Medulla oblongata (tissue), 1 donor: ENCODE data around the gene ABHD16A.
A peak's percentile ranks its signal among the peaks of the same experiment; 100 is the strongest.

Source experiments
- DNase-seq: peaks from one replicate; pipeline ENCODE4 v3.0.0-alpha.2; 2015; ENCODE audit errors: extremely low spot score

Gene ABHD16A

DNA sequence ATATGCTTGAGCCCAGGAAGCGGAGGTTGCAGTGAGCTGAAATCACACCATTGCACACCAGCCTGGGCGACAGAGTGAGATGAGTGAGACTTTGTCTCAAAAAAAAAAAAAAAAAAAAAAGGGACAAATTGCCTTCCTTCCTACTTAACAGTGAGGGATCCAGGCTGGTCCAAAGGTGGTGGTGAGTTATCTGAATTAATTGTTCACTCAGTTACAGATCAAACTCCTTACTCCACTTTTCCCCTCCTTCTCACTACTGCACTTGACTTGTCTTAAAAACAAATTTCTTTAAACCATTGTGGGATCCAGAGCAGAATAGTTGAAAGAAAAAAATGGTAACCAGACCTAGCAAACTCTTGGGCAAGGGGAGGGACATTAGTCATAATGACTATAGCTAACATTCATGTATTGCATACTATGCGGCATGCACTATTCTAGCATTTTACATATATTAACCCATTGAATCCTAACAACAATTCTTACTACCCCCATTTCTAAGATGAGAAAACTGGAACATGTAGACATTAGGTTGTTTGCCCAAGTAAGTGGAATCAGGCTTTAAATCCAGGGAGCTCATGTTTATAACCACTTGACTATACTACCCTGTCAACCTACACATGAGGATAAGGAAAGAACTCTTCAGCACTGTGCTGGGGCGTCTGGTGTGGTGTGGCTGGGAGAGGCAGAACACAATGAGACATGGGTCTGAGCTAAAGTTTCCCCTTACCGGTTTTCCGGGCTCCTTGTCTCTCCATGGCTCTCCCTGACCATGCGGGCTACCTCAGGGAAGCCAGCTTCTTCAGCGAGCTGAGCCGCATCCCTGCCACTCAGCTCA is 39.8 kb downstream of the ABHD16A start:
- no peak for DNase-seq

DNA sequence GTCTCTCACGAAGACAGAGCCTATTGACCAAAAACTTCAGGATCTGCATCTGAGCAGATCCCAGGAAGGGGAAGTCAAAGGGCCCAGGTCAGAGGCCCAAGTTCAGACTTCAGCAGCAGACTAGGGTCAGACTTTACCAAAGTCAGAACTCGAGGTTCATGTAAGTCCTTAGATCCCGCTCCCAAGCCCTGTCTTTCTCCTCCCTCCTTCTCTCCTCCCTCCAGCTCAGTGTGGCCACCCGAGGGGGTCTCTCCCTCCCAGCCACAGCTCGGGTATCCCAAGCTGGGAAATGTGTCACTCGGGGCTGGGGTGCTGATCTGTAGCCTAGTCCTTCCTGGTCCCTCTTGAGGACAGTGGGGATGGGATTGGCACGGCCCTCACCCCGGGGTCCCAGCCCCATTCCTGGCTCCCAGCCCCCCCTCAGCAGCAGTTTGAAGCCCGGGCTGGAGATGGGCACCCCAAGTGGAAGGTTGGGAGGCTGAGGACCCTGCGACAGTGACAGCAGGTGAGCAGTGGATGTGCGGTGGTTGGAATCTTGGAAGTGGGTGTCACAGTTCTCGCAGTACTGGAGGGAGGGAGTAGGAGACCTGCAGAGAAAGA is 40.9 kb downstream of the ABHD16A start:
- DNase-seq, result no peak

DNA sequence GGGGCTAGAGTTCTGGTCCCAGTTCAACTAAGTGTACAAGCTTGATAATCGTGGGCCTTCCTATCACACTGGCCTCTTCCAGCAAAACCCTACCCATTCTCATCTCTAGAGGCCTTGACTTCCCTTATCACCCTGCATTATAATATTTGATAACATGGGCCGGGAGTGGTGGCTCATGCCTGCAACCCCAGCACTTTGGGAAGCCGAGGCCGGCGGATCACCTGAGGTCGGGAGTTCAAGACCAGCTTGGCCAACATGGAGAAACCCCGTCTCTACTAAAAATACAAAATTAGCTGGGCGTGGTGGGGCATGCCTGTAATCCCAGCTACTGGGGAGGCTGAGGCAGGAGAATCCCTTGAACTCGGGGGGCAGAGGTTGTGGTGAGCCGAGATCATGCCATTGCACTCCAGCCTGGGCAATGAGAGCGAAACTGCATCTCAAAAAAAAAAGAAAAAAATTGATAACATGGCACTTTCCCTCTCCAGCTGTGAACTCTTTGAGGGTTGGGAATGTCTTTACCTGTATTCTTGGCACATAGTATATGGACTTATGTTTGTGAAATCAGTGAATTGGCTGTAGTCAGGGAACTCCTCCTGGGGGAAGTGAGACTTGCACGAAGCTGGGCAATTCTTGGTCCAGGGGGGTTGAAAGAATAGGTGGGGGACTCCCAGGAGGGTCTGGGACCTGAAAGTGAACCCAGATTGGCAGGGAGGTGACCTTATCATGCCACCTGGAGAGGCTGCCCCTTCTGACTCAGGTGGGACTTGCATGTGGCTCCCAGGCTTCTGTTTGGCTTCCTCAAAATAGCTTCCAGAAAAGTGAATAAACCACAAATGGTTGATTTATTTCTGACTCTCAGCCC is 41.6 kb downstream of the ABHD16A start:
- DNase-seq, result no peak

DNA sequence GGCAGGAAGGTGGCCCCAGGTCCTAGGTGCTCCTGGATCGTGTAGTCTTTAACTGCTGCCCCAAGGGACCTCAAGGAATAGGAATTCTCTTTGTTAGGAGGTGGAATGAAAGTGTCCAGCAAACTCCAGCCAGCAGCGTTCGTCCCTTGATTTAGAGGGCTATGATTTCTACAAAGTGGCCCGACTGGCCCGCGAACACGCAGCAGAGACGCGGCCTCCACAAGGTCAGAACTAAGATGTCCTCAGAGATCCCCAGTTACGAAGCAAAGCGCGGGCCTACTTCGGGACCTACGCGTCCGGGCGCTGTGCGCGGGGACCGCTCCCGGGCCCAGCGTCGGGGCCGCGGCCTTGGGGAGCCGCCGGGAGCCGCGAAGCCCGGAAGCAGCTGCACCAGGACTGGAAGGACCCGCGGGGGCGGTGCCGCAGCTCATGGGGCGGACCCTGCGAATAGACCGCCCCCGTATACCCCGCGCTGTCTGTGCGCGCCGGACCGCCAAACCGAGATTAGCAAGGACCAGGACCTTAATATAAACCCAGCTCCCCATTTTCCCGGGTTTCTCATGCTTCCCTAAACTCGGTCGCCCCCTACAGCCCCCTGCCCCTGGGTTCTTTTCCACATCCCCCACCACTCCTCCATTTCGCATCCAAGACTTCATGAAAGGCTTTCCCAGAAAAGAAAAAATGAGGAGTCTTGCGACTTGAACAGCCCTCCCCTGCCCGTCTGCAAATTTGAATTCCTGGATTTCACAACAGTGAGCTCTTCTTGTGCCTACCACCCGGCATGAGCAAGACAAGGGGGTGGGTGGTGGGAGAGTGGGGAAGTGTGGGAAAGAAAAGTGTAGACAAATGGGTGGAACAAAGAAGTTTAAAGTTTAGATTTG is 42.5 kb downstream of the ABHD16A start, which contains the start of gene C6orf47:
C6orf47 (minus strand) TSS at position 398 of the 881 bp plus-strand sequence. CDS start 831 bp downstream, outside the sequence.
- DNase-seq, result peak; percentile 87

DNA sequence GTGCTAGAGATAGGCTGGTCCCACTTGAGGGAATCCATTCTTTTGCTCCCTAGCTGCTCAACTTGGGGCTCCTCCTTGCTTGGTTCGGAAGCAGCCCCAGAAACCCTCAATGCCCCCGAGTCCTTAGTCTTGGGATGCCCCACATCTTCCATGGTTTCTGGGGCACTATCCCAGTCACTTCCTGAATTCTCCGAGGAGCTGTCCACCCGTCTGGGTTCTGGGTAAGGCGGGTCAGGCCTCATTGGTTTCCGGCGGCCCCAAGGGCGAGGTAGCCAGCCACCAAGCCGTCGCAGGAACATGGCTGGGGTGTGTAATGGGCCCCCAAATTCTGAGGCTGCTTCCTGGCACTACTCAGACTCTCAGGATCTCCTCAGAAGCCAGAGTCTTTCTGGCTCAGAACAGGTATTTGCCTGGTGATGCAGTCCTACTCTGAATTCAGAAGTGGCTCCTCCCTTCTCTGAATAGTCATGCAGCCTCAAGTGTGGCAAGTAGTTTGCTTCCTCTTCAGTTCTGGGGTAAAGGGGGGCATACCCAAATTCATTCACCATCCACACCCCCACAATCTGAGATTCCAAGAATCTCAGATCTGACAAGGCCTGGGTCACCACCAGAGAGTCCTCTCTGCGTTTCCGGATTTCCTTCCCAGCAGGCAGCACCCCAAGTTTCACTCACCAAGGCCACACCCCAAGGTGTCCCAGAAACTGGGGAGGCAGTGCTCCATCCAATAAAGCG is 43.3 kb downstream of the ABHD16A start:
- peak; percentile 26 for DNase-seq

DNA sequence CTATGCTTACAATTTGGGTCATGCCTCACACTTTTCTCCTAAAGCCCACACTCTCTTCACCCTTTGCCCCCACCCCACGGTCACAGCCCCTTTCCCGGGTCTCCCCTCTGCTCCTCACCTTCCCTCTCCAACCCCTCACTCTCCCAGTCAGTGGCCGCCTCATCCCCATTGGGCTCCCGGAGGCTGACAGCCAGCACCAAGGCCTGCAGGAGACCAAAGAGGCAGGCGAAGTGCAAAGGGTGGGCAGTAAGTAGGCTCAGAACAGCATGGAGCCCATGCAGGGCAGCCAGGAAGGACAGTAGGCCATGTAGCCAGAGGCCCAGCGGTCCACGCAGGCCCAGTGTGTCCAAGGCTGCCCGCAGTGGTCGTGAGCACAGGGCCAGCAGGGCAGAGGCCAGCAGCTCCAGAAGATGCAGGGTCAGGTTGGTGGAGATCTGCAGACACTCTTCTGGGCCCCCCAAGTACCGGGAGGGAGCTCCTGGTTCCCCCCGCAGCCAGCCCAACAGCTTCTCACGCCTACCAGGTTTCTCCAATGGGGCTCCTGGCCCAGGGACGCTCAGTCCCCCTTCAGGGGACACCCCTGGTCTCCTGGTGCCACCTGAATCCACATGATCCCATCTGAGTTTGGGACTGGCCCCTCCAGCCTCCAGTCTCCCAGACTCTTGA is 44.0 kb downstream of the ABHD16A start:
- no peak for DNase-seq

DNA sequence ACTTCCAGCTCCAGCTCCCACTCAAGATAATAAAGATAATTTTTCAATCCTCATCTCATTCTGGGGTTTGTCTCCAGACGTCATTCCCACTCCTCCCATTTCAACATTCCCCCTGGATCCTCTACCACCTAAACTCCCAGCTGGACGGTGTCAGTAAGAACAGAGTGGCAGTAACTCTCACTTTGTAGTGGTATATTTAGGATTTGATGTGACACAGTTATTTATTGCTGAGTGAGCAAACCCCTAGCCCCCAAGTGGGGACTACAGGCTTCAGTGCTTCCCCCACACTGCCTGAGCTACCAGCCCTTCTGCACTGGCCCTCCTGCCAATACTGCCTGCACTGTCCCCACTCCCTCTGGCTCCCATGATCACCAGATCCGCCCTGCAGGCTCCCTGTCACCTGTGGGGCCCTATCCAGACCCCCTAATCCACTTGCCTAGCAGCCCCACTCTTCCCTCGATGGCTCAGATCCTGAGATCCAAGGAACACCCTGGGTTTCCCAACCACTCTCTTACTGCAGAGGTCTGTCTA is 44.9 kb downstream of the ABHD16A start:
- no peak for DNase-seq

DNA sequence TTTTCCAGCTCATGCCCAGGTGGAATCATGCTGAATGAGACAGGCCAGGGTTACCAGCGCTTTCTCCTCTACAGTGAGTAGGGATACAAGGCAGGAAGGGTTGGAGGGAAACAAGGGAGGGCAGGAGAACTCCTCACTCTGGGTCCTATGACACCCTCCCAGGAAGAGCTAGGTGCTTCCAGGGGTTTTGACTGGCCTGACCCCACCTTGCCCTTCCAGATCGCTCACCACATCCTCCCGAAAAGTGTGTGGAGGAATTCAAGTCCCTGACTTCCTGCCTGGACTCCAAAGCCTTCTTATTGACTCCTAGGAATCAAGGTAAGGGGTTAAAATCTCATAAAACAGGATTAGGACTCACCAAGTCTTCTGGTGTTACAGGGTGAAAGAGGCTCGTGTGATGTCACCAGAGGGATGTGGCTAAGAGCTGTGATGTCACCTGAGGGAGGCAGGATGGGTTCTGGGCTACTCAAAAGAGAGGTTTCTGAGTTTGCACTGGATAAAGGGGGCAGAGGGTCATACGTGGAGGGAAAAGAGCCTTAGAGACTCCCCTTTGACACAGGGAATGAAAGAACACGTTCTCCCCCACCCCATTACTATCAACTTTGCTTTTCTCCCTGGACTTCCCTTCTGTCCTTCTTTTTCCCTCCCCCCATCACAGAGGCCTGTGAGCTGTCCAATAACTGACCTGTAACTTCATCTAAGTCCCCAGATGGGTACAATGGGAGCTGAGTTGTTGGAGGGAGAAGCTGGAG is 45.5 kb downstream of the ABHD16A start:
- DNase-seq, result no peak

DNA sequence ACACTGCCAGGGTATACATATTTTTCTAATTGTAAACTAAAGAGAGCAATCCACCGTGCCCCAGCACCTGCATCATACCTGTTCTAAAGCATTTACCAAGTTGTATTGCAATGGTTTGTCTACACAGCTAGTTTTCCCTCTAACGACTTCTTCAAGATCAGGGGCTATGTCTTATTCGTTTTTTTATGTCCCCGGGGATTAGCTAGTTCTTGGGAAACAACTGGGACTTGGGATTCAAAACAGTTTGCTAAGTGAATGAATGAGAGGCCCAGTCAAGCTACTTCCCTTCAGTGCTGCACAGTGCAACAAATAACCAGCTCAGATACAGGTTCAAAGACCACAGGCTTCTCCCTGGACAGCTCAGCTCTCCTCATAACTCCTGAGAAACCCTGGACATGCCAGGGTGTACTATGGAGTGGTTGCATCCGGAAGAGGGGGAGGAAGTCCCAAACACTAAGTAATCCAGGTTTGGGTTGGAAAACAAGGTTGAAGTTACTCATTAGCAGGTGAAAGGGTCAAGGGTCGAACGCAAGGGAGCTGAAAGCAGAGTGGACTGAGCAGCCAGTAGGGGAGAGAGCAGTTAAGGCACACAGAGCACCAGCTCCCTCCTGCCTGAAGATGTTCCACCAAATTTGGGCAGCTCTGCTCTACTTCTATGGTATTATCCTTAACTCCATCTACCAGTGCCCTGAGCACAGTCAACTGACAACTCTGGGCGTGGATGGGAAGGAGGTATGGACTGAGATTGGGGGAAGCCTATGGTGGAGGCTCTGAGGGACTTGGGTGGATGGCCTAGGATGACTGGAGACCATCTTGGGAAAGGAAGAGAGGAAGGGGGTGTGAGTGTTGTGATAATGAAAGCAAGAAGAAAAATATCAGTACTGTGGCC is 47.5 kb downstream of the ABHD16A start, which contains the start of gene APOM:
APOM (plus strand) TSS at position 546 of the 889 bp plus-strand sequence; CDS start at position 619, 73 bp downstream.
- no peak for DNase-seq

DNA sequence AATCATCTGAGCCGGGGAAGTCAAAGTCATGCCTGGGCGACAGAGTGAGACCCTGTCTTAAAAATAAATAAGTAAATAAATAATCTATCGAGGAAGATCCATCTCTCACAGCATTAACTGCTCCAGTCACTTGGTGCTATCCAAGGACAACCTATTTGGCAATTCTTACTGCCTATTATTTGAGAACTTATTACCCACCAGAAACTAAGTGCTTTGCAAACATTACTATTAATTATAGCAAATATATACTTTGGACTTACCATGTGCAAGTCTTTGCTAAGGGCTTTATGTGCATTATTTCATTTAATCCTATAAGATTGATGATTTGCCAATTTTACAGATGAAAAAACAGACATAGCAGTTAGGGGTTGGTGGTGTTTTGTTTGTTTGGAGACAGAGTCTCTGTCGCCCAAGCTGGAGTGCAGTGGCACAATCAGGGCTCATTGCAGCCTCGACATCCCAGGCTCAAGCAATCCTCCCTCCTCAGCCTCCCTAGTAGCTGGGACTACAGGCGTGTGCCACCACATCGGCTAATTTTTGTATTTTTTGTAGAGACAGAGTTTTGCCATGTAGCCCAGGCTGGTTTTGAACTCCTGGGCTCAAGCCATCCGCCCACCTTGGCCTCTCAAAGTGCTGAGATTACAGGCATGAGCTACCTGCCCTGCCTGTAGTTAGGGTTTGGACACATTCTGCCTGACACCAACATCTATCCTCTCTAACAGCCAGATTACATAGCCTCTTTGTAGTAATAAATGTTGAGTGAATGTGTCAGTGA is 48.4 kb downstream of the ABHD16A start:
- no peak for DNase-seq

DNA sequence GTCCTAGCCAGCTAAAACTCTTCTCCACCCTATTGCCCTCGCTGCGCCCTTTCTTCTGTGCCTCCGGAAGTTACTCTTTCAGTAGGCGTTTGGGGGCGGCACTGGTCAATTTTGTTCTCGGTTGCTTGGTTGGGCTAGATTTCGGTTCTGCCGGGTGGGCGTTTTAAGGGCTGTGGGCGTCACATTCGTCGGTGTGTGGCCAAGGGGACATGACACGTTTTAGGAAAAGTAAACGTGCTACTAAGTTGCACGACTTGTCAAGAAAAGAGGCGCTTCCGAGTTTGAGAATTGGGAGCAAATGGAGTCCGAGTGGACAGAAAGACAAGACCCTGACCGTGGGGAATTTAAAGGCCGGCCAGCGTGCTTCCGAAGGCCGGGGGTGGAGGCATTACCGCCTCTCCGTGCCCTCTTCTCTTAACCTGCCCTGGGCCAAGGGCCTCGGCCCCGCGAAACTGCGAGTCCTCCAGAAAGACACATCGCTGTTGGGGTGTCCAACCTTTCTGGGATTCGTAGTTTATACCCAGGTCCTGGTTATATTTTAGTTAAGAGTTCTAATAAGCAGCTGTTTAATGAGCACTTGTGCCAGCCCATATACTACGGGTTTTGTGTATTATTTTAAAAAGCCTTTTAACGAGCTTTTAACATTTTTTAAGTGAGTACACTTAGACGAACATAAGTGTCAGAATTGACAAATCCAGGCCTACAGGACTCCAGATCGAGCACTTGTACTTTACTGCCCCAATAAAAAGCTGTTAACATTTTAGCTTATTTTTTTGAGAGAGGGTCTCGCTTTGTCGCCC is 50.0 kb downstream of the ABHD16A start:
- DNase-seq, result peak; percentile 95

DNA sequence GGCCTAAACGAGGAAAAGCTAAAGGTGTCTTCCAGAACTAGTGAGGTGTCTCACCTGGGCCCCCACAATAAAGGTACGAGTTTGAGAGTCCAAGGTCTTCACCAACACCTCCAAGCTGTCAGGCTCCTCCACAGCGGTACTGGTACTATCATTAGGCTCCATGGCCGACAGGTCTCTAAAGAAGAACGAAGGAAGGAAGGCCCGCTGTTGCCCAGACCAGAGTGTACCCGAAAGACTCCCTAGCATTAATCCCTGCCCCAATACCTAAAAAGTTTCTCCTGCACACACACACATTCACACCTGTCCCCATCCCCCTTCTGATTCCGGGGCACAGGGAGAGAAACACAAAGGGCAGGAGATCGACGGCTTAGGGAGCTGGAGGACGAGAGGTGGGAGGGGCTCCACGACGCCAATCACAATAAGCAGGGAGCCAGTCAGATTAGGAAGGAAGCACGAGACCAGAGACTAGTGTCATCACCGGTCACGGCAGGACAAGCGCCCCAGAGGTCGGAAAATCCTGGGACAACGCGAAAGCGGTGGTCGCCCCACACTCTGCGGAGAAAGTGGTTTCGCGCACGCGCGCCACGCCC is 51.4 kb downstream of the ABHD16A start:
- peak; percentile 75 for DNase-seq

DNA sequence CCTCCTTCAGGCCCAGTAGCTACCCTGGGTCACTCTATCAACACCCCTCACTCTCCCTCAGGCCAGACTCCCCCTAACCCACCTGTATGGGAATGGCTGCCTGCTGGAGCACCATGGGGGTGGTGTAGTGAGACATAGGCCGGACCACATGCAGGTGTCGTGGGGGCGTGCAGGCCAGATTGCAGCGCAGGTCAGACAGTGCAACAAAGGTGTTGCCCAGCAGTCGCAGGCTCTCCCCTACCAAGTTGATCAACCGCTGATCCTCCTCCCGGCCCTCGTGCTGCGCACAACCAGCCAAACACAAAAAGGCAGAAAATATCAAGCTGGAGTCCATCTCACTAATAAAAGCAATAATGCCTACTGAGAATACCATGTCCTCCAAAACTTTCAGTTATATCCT is 57.8 kb downstream of the ABHD16A start:
- DNase-seq, result no peak

DNA sequence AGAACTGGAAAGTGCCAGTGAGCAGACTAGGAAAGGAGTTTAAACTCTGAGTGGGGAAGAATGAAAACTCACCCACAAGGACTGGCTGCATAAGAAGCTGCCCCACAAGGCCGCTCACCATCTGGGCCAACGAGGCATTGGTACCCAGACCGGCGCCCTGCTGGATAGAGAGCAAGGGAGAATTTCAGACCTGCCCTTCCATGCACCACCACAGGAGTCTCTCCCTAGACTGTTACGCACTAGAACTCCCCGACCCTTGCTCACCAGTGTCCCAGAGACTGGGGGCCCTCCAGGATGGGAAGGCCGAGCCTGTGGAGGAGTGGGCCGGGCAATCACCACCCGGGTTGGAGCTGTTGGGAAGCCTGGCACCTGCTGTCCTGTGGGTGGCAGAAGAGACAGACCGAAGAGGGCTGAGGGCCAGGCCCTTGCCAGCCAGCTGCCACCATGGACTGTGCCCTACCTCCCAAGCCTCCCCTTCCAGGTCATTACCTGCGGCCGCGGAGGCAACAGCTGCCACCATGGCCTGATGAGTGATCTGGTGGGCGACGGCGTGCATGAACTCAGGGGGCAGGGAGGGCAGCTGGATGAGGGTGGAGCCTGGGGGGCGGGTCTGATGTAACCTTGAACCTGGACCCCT is 59.2 kb downstream of the ABHD16A start:
- DNase-seq, result no peak

DNA sequence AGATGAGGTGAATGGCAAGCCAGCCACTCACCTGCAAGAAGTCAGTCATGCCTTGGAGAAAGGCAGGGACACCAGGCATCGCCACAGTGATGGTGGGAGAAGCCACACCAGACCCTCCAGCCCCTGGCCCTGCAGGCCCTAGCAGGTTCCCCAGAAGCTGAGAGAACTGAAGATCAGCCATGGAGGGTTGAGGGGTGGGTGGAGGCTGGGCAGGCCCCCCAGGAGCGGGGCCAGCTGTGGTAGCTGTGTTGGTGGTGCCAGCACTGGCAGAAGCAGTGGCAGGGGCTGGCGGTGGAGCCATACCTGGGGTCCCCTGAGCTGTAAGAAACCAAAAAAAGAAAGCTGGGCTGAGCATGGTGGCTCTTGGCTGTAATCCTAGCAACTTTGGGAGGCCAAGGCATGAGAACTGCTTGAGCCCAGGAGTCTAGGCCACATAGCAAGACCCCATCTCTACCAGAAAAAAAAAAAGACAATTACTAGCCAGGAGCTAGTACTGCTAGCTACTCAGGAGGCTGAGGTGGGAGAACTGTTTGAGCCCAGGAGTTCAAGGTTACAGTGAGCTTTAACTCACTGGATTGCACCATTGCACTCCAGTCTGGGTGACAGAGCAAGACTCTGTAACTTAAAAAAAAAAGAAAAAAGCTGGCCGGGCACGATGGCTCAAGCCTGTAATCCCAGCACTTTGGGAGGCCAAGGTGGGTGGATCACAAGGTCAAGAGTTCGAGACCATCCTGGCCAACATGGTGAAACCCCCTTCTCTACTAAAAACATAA is 60.1 kb downstream of the ABHD16A start:
- no peak for DNase-seq
